Neuronal stem cell (in vitro differentiated cells): ENCODE data around the gene BNIP3.

Experiments used
- DNase-seq: peaks from one replicate; pipeline ENCODE4 v3.0.0-alpha.2; 2013; ENCODE audit warnings: low spot score
- H2AFZ ChIP-seq: one replicate; pipeline ENCODE4 v1.6.1; 2013; ENCODE audit warnings: mild to moderate bottlenecking, low read length, inconsistent platforms
- H2AK5ac ChIP-seq: 2 replicates; pipeline ENCODE4 v1.6.1; 2013; ENCODE audit warnings: low read depth, mild to moderate bottlenecking, inconsistent platforms, low read length, moderate library complexity, mixed read lengths
- H2BK120ac ChIP-seq: 2 replicates; pipeline ENCODE4 v1.6.1; 2013; ENCODE audit warnings: low read depth, mild to moderate bottlenecking, inconsistent platforms, low read length, moderate library complexity, mixed read lengths
- H2BK12ac ChIP-seq: one replicate; pipeline ENCODE4 v1.6.1; 2013; ENCODE audit warnings: low read length, inconsistent platforms
- H2BK15ac ChIP-seq: 2 replicates; pipeline ENCODE4 v1.6.1; 2013; ENCODE audit warnings: mild to moderate bottlenecking, low read length, inconsistent platforms, mixed read lengths
- H2BK5ac ChIP-seq: one replicate; pipeline ENCODE4 v1.6.1; 2013; ENCODE audit warnings: inconsistent platforms, mild to moderate bottlenecking, low read length, moderate library complexity
- H3K14ac ChIP-seq: one replicate; pipeline ENCODE4 v1.6.1; 2013; ENCODE audit warnings: low read length, inconsistent platforms
- H3K18ac ChIP-seq: 2 replicates; pipeline ENCODE4 v1.6.1; 2013; ENCODE audit warnings: low read length, inconsistent platforms
- H3K23ac ChIP-seq: 2 replicates; pipeline ENCODE4 v1.6.1; 2013; ENCODE audit warnings: low read depth, mild to moderate bottlenecking, mixed read lengths, low read length, inconsistent platforms; ENCODE audit not compliant: poor library complexity
- H3K27ac ChIP-seq: replicated peaks from 3 replicates; pipeline ENCODE4 v1.5.1; 2013; ENCODE audit warnings: low read length, inconsistent platforms
- H3K27me3 ChIP-seq, 3 experiments: 2 replicates each; pipeline ENCODE4 v1.6.1; 2013; ENCODE audit warnings: low read length in 3 of 3, mild to moderate bottlenecking in 2 of 3, inconsistent platforms in 1 of 3, low read depth in 1 of 3, mixed read lengths in 1 of 3, moderate library complexity in 1 of 3; ENCODE audit not compliant: control insufficient read depth in 3 of 3, insufficient read depth in 3 of 3
- H3K36me3 ChIP-seq, 2 donors: replicated peaks in 1 of 2; 2 replicates each; pipeline ENCODE4 v1.6.1; 2013; ENCODE audit warnings: low read length in 2 of 2; ENCODE audit not compliant: control insufficient read depth in 2 of 2, insufficient read depth in 2 of 2
- H3K4ac ChIP-seq: 2 replicates; pipeline ENCODE4 v1.6.1; 2013; ENCODE audit warnings: inconsistent platforms, mild to moderate bottlenecking, low read length, moderate library complexity
- H3K4me1 ChIP-seq, 2 donors: 1 replicate in 1 of 2; 2 replicates in 1 of 2; pipeline ENCODE4 v1.6.1; 2013; ENCODE audit warnings: low read length in 2 of 2, low read depth in 1 of 2; ENCODE audit not compliant: control insufficient read depth in 2 of 2, insufficient read depth in 1 of 2
- H3K4me2 ChIP-seq: one replicate; pipeline ENCODE4 v1.6.1; 2013; ENCODE audit warnings: mild to moderate bottlenecking, low read length, inconsistent platforms; ENCODE audit not compliant: insufficient read depth, poor library complexity, severe bottlenecking
- H3K4me3 ChIP-seq, 2 donors: 2 replicates each; pipeline ENCODE4 v1.5.1; 2013; ENCODE audit warnings: low read length in 2 of 2, mild to moderate bottlenecking in 2 of 2, inconsistent platforms in 1 of 2, moderate library complexity in 1 of 2
- H3K79me1 ChIP-seq: one replicate; pipeline ENCODE4 v1.6.1; 2013; ENCODE audit warnings: low read depth, mild to moderate bottlenecking, inconsistent platforms, low read length, moderate library complexity
- H3K9ac ChIP-seq: one replicate; pipeline ENCODE4 v1.6.1; 2013; ENCODE audit warnings: mild to moderate bottlenecking, low read depth, low read length, inconsistent platforms; ENCODE audit not compliant: poor library complexity
- H3K9me3 ChIP-seq, 2 donors: replicated peaks in 1 of 2; 2 replicates each; pipeline versions ENCODE3 to v1.6.1; 2013; ENCODE audit warnings: low read length in 2 of 2, mild to moderate bottlenecking in 2 of 2, inconsistent platforms in 1 of 2, low read depth in 1 of 2, mixed read lengths in 1 of 2, moderate library complexity in 1 of 2; ENCODE audit not compliant: control insufficient read depth in 2 of 2, insufficient read depth in 1 of 2
- H4K8ac ChIP-seq: one replicate; pipeline ENCODE4 v1.6.1; 2013; ENCODE audit warnings: low read depth, mild to moderate bottlenecking, inconsistent platforms, low read length, moderate library complexity
- H4K91ac ChIP-seq: one replicate; pipeline ENCODE4 v1.6.1; 2013; ENCODE audit warnings: low read length, low read depth, mild to moderate bottlenecking, inconsistent platforms; ENCODE audit not compliant: poor library complexity
- WGBS, 2 donors: extraction: QIAGEN DNeasy Blood & Tissue Kit; methylation state at CpG; one replicate each; pipeline ENCODE4 v1.1.7; 2013; ENCODE audit warnings: missing lambda C conversion rate in 2 of 2, mixed read lengths in 1 of 2; ENCODE audit not compliant: insufficient read length in 2 of 2, insufficient replicate concordance in 1 of 2; ENCODE audit errors: extremely low coverage in 2 of 2; 5-methylcytosine and 5-hydroxymethylcytosine counted together

The BNIP3 gene

DNA sequence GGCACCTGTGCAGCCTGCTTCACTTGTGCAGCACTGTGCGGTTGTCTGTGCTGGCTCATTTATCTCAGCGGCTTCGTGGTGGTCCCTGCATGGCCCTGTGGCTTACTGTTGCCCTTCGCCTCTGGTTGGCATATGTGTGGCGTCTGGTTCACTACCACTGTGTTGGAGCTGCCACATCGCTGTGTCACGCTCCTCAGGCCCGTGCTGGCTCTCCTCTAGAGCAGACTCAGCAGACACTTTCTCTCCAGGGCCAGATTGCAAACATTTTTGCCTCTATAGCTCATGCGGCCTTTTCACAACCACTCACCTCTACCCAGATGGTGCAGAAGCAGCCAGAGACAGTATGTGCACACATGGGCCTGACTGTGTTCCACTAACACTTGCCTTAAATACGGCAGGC lies 43.0 kb downstream of the BNIP3 start:
- H3K27ac ChIP-seq = no peak overlapping the region
- no peak overlapping the region for H2BK120ac ChIP-seq
- no peak overlapping the region for H3K4me2 ChIP-seq
- peaks cover 2% of the 10 kb centered on the region for H3K79me1 ChIP-seq
- H2AFZ ChIP-seq = no peak overlapping the region
- H3K14ac ChIP-seq = no peak overlapping the region
- no peaks in the 10 kb centered on the region for H3K4me1 ChIP-seq
- H2BK5ac ChIP-seq = no peak overlapping the region
- no peak for DNase-seq
- H3K18ac ChIP-seq = no peak overlapping the region
- H3K27me3 ChIP-seq = no peaks in the 10 kb centered on the region
- no CpG with 5 or more reads among the region's 10 CpGs for WGBS, 2 donors
- H3K4me3 ChIP-seq = no peak overlapping the region
- H2BK15ac ChIP-seq = no peak overlapping the region
- peaks cover 15 to 92% of the 10 kb centered on the region in 2 donors for H3K36me3 ChIP-seq
- H2AK5ac ChIP-seq = no peak overlapping the region
- no peak overlapping the region for H3K4ac ChIP-seq
- no peak overlapping the region for H3K9ac ChIP-seq
- H3K23ac ChIP-seq = no peak overlapping the region
- no peak overlapping the region for H4K91ac ChIP-seq
- H2BK12ac ChIP-seq = no peak overlapping the region
- H3K9me3 ChIP-seq = no peaks in the 10 kb centered on the region
- no peak overlapping the region for H4K8ac ChIP-seq

DNA sequence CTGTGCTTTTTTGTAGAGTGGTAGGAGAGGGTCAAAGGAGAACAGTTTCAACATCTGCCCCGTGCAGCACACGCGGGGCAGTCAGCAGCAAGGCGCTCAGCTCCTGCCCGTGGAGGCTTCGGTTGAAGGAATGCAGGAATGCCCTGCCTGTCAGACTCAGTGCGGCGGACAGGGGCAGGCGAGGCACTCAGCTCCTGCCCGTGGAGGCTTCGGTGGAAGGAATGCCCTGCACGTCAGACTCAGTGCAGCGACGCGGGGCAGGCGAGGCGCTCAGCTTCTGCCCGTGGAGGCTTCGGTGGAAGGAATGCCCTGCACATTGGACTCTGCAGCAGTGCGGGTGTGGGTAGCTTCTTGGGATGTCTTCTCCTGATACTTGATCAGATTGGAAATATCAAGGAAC lies 43.9 kb downstream of the BNIP3 start:
- H3K36me3 ChIP-seq = peaks cover 15 to 84% of the 10 kb centered on the region in 2 donors
- H3K79me1 ChIP-seq = peaks cover 4% of the 10 kb centered on the region
- no peak overlapping the region for H3K4ac ChIP-seq

DNA sequence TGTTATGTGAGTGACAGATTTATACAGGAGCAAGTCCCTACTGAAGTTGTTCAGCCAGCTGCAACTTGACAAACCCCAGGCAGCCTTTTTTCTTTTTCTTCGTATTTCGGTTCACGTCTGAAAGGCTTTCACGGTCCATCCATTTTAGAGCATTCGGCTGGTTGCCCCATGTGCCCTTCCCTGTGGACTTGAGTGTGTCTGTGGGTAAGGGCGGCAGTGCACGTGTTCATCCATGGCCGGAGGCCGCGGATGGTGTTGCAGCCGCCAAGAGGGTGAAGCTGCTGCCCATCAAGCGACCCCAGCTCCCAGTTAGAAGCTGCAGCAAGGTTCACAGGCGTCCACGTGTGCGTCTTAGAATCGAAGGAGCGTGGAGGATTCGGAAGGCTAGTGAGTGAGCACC lies 45.0 kb downstream of the BNIP3 start:
- H2BK5ac ChIP-seq = no peak overlapping the region
- H3K9ac ChIP-seq = no peak overlapping the region
- no peak overlapping the region for H2BK15ac ChIP-seq
- WGBS, 2 donors = no CpG with 5 or more reads among the region's 18 CpGs
- H3K23ac ChIP-seq = no peak overlapping the region
- H4K8ac ChIP-seq = peak overlapping the region; percentile 75
- H3K36me3 ChIP-seq = peaks cover 12 to 73% of the 10 kb centered on the region in 2 donors
- H3K79me1 ChIP-seq = peaks cover 9% of the 10 kb centered on the region
- peaks cover 2 to 12% of the 10 kb centered on the region in 2 donors for H3K9me3 ChIP-seq
- no peaks in the 10 kb centered on the region for H3K4me1 ChIP-seq
- no peak overlapping the region for H3K4ac ChIP-seq
- H3K4me3 ChIP-seq = no peak overlapping the region
- H3K27me3 ChIP-seq = no peaks in the 10 kb centered on the region
- no peak overlapping the region for H4K91ac ChIP-seq
- DNase-seq = no peak
- no peak overlapping the region for H3K27ac ChIP-seq
- H2BK120ac ChIP-seq = no peak overlapping the region
- no peak overlapping the region for H2BK12ac ChIP-seq
- no peak overlapping the region for H3K14ac ChIP-seq
- no peak overlapping the region for H2AFZ ChIP-seq
- no peak overlapping the region for H3K18ac ChIP-seq
- no peak overlapping the region for H2AK5ac ChIP-seq
- H3K4me2 ChIP-seq = no peak overlapping the region

More for the DNA sequence above, 43.9 kb downstream of the BNIP3 start:
- Histone ChIP-seq H3K14ac (peak overlapping the region; percentile 66), H3K9me3 (peaks cover 2 to 7% of the 10 kb centered on the region in 2 donors), H2BK5ac (no peak overlapping the region), H4K91ac (no peak overlapping the region), H3K4me2 (no peak overlapping the region), H2AK5ac (no peak overlapping the region), H3K23ac (no peak overlapping the region), H3K27me3 (no peaks in the 10 kb centered on the region), H3K4me3 (no peak overlapping the region), H2BK15ac (no peak overlapping the region), H4K8ac (no peak overlapping the region), H2BK120ac (no peak overlapping the region), H2BK12ac (no peak overlapping the region), H3K27ac (no peak overlapping the region), H3K4me1 (no peaks in the 10 kb centered on the region), H2AFZ (no peak overlapping the region), H3K18ac (no peak overlapping the region), H3K9ac (peak overlapping the region; percentile 61)
- WGBS, 2 donors = no CpG with 5 or more reads among the region's 20 CpGs
- no peak for DNase-seq

DNA sequence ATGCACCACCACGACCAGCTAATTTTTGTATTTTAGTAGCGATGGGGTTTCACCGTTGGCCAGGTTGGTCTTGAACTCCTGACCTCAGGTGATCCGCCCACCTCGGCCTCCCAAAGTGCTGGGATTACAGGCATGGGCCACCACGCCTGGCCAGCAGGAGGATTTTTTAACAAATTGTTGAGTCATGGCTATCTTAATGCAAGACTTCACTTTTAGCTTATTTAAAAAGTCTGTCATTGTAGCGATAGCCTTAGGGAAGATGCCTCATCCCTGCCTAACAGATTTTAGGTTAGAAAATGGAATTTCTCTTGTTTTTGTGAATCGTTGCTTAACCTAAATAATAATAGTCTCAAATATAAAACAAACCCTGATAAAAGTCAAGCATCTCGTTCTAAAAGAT lies 45.4 kb downstream of the BNIP3 start:
- Histone ChIP-seq H3K4me2 (no peak overlapping the region), H3K4me3 (no peak overlapping the region), H3K23ac (no peak overlapping the region), H4K91ac (no peak overlapping the region), H3K36me3 (peaks cover 9 to 68% of the 10 kb centered on the region in 2 donors), H3K27ac (no peak overlapping the region), H2AK5ac (no peak overlapping the region), H3K4me1 (no peaks in the 10 kb centered on the region), H3K4ac (no peak overlapping the region), H4K8ac (no peak overlapping the region), H3K9ac (no peak overlapping the region), H3K18ac (no peak overlapping the region), H3K14ac (no peak overlapping the region), H3K9me3 (peaks cover 2 to 12% of the 10 kb centered on the region in 2 donors), H2BK15ac (no peak overlapping the region), H3K79me1 (peaks cover 10% of the 10 kb centered on the region), H2BK120ac (no peak overlapping the region), H2BK12ac (no peak overlapping the region), H3K27me3 (no peaks in the 10 kb centered on the region), H2AFZ (no peak overlapping the region), H2BK5ac (no peak overlapping the region)
- no CpG with 5 or more reads among the region's 9 CpGs for WGBS, 2 donors
- no peak for DNase-seq
